HFF-Myc (cell line): ENCODE measurements around the gene ELL2.

Experiments
- DNase-seq: peaks from one replicate; pipeline ENCODE4 v3.0.0-alpha.2; 2011; ENCODE audit warnings: low read depth; ENCODE audit errors: extremely low read depth
- H3K4me3 ChIP-seq: replicated peaks from 2 replicates; pipeline ENCODE4 v1.5.1; 2011; ENCODE audit warnings: low read depth, mild to moderate bottlenecking, control low read depth, low read length
- CTCF ChIP-seq: IDR thresholded peaks from 2 replicates; pipeline ENCODE4 v1.5.1; 2012; ENCODE audit warnings: mild to moderate bottlenecking, low read depth, low read length, control low read depth; ENCODE audit errors: missing control alignments

ELL2 gene

GRCh38 chr5:95972196-95972595, 10.5 kb upstream of the ELL2 start:
- no peak for DNase-seq
- H3K4me3 ChIP-seq: no peak overlapping the region
- TF ChIP-seq CTCF: no peak

GRCh38 chr5:95970359-95970704, 8.7 kb upstream of the ELL2 start:
- DNase-seq: no peak
- no peak overlapping the region for H3K4me3 ChIP-seq
- TF ChIP-seq CTCF: no peak

- H3K4me3 ChIP-seq: no peak overlapping the region
- no peak for DNase-seq
Observed at GRCh38 chr5:95969651-95970358, 8.2 kb upstream of the ELL2 start.

GRCh38 chr5:95969055-95969454, 7.4 kb upstream of the ELL2 start:
- H3K4me3 ChIP-seq: no peak overlapping the region
- no peak for TF ChIP-seq CTCF
- DNase-seq: no peak

More at GRCh38 chr5:95969651-95970358, 8.2 kb upstream of the ELL2 start:
- TF ChIP-seq CTCF: no peak

- H3K4me3 ChIP-seq: no peak overlapping the region
- no peak for DNase-seq
- TF ChIP-seq CTCF: no peak
Observed at GRCh38 chr5:95967236-95967635, 5.6 kb upstream of the ELL2 start.

- TF ChIP-seq CTCF: no peak
- DNase-seq: no peak
- H3K4me3 ChIP-seq: no peak overlapping the region
Observed at GRCh38 chr5:95966005-95966404, 4.4 kb upstream of the ELL2 start.

GRCh38 chr5:95963650-95964410, 2.2 kb upstream of the ELL2 start:
- H3K4me3 ChIP-seq: no peak overlapping the region
- DNase-seq: no peak
- no peak for TF ChIP-seq CTCF
